AG10803 (cell line): ENCODE measurements around the gene SDC4.

Source experiments
- DNase-seq: peaks from one replicate; pipeline ENCODE4 v3.0.0; 2010; ENCODE audit warnings: low read depth
- H3K4me3 ChIP-seq: 2 replicates; pipeline ENCODE4 v1.5.1; 2011; ENCODE audit warnings: mild to moderate bottlenecking, low read length, control low read depth
- CTCF ChIP-seq: conservative IDR thresholded peaks from 2 replicates; pipeline ENCODE4 v1.5.1; 2011; ENCODE audit warnings: mild to moderate bottlenecking, low read length, control low read depth, inconsistent platforms

Gene SDC4

GRCh38 chr20:45312241-45312640 lies 36.0 kb downstream of the SDC4 start:
- H3K4me3 ChIP-seq = no peak overlapping the region
- DNase-seq = no peak
- TF ChIP-seq CTCF = no peak

- H3K4me3 ChIP-seq = no peak overlapping the region
- peak; percentile 35 for DNase-seq
- peak; percentile 70 for TF ChIP-seq CTCF
Measured at GRCh38 chr20:45311589-45312211, 36.5 kb downstream of the SDC4 start.

GRCh38 chr20:45309075-45309474 lies 39.1 kb downstream of the SDC4 start:
- H3K4me3 ChIP-seq = no peak overlapping the region
- DNase-seq = no peak
- no peak for TF ChIP-seq CTCF

GRCh38 chr20:45308117-45308778 lies 40.0 kb downstream of the SDC4 start, which contains the start of gene MATN4:
Gene MATN4, minus strand, starts transcription at chr20:45308299. Its CDS starts 2,717 bp downstream, at chr20:45305582.
- H3K4me3 ChIP-seq = no peak within 1 kb of the TSS
- TF ChIP-seq CTCF = no peak
- DNase-seq = no peak

GRCh38 chr20:45307076-45307640 lies 41.1 kb downstream of the SDC4 start:
- H3K4me3 ChIP-seq = no peak overlapping the region
- DNase-seq = no peak
- TF ChIP-seq CTCF = no peak

GRCh38 chr20:45306431-45306982 lies 41.7 kb downstream of the SDC4 start, which contains the start of gene RBPJL:
Gene RBPJL, plus strand, starts transcription at chr20:45306840. Its CDS starts 83 bp downstream, at chr20:45306923.
- DNase-seq = no peak
- no peak within 1 kb of the TSS for H3K4me3 ChIP-seq
- peak; percentile 65 for TF ChIP-seq CTCF
